ENCODE results near the gene TFDP2.

TFDP2 gene

GRCh38 chr3:141921316-141921715, 228.0 kb downstream of the TFDP2 start:
- ATAC-seq: no peak
- TF ChIP-seq, protein P1, sequence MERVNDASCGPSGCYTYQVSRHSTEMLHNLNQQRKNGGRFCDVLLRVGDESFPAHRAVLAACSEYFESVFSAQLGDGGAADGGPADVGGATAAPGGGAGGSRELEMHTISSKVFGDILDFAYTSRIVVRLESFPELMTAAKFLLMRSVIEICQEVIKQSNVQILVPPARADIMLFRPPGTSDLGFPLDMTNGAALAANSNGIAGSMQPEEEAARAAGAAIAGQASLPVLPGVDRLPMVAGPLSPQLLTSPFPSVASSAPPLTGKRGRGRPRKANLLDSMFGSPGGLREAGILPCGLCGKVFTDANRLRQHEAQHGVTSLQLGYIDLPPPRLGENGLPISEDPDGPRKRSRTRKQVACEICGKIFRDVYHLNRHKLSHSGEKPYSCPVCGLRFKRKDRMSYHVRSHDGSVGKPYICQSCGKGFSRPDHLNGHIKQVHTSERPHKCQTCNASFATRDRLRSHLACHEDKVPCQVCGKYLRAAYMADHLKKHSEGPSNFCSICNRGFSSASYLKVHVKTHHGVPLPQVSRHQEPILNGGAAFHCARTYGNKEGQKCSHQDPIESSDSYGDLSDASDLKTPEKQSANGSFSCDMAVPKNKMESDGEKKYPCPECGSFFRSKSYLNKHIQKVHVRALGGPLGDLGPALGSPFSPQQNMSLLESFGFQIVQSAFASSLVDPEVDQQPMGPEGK (CRISPR knock-in tag; IDR thresholded peaks at IDR 0.05; ENCODE audit: borderline replicate concordance): no peak
- no peak for TF ChIP-seq TCF4 (CRISPR knock-in tag; IDR thresholded peaks at IDR 0.05; ENCODE audit: borderline replicate concordance)
- no peak for TF ChIP-seq OSR1 (CRISPR knock-in tag; IDR thresholded peaks at IDR 0.05)
- TF ChIP-seq ZC3H10 (CRISPR knock-in tag; IDR thresholded peaks at IDR 0.05): no peak
- no peak for TF ChIP-seq CSRNP3 (CRISPR knock-in tag; IDR thresholded peaks at IDR 0.05)

- no peak for ATAC-seq
- TF ChIP-seq SNAI2 (CRISPR knock-in tag; IDR thresholded peaks at IDR 0.05) (no peak), ZNF70 (CRISPR knock-in tag; IDR thresholded peaks at IDR 0.05) (no peak), ZFP30 (CRISPR knock-in tag; IDR thresholded peaks at IDR 0.05) (no peak), GLIS3 (CRISPR knock-in tag; IDR thresholded peaks at IDR 0.05) (no peak), TSHZ2 (CRISPR knock-in tag; IDR thresholded peaks at IDR 0.05) (no peak), TCF4 (CRISPR knock-in tag; IDR thresholded peaks at IDR 0.05; ENCODE audit: borderline replicate concordance) (no peak), ZNF565 (CRISPR knock-in tag; conservative IDR thresholded peaks at IDR 0.05; ENCODE audit: low read depth) (no peak), ISL1 (CRISPR knock-in tag; IDR thresholded peaks at IDR 0.05) (no peak), OSR1 (CRISPR knock-in tag; IDR thresholded peaks at IDR 0.05) (no peak), ZC3H10 (CRISPR knock-in tag; IDR thresholded peaks at IDR 0.05) (no peak), PPARA (CRISPR knock-in tag; IDR thresholded peaks at IDR 0.05; ENCODE audit: borderline replicate concordance) (no peak), ESRRG (CRISPR knock-in tag; IDR thresholded peaks at IDR 0.05) (no peak), RARB (CRISPR knock-in tag; IDR thresholded peaks at IDR 0.05) (no peak), CSRNP3 (CRISPR knock-in tag; IDR thresholded peaks at IDR 0.05) (no peak), ZFP3 (CRISPR knock-in tag; IDR thresholded peaks at IDR 0.05) (no peak), ARNTL (CRISPR knock-in tag; IDR thresholded peaks at IDR 0.05; ENCODE audit: borderline replicate concordance, low read depth) (no peak), BACH2 (CRISPR knock-in tag; IDR thresholded peaks at IDR 0.05; ENCODE audit: borderline replicate concordance) (no peak), ZNF8 (CRISPR knock-in tag; IDR thresholded peaks at IDR 0.05) (no peak)
- TF ChIP-seq, protein P2, sequence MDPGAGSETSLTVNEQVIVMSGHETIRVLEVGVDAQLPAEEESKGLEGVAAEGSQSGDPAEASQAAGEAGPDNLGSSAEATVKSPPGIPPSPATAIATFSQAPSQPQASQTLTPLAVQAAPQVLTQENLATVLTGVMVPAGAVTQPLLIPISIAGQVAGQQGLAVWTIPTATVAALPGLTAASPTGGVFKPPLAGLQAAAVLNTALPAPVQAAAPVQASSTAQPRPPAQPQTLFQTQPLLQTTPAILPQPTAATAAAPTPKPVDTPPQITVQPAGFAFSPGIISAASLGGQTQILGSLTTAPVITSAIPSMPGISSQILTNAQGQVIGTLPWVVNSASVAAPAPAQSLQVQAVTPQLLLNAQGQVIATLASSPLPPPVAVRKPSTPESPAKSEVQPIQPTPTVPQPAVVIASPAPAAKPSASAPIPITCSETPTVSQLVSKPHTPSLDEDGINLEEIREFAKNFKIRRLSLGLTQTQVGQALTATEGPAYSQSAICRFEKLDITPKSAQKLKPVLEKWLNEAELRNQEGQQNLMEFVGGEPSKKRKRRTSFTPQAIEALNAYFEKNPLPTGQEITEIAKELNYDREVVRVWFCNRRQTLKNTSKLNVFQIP (CRISPR knock-in tag; IDR thresholded peaks at IDR 0.05; ENCODE audit: borderline replicate concordance, low read depth): no peak
Observed at GRCh38 chr3:141920701-141921100, 228.6 kb downstream of the TFDP2 start.

DNA sequence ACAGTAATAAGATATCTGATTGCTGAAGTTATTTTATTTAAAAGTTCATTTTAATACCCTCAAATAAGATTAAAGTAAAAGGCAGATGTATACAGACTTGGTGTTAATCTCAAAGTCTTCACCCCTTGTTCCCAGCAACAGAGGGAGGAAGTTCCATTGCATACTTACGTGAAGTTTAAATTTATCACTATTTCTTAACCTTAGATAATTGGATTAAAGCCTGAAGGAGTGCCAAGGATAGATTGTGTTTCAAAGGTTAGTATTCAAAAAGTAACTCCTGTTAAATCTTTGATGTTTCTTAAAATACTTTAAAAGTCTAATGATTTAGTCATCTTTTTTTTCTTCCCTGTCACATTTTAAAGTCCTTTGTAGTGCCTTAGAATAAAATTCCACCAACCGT, 233.6 kb downstream of the TFDP2 start:
- no peak for TF ChIP-seq ZNF565 (CRISPR knock-in tag; conservative IDR thresholded peaks at IDR 0.05; ENCODE audit: low read depth)
- peak; percentile 67 for TF ChIP-seq ISL1 (CRISPR knock-in tag; IDR thresholded peaks at IDR 0.05)
- no peak for TF ChIP-seq PPARA (CRISPR knock-in tag; IDR thresholded peaks at IDR 0.05; ENCODE audit: borderline replicate concordance)
- no peak for TF ChIP-seq GLIS3 (CRISPR knock-in tag; IDR thresholded peaks at IDR 0.05)
- no peak for TF ChIP-seq ZNF8 (CRISPR knock-in tag; IDR thresholded peaks at IDR 0.05)
- no peak for TF ChIP-seq ZFP30 (CRISPR knock-in tag; IDR thresholded peaks at IDR 0.05)
- no peak for TF ChIP-seq TCF4 (CRISPR knock-in tag; IDR thresholded peaks at IDR 0.05; ENCODE audit: borderline replicate concordance)
- TF ChIP-seq CSRNP3 (CRISPR knock-in tag; IDR thresholded peaks at IDR 0.05): no peak
- peak; percentile 68 for ATAC-seq
